Measurements from ENCODE around the gene GZF1.

Gene GZF1

GRCh38 chr20:23361476-23362391, at the start of gene GZF1:
TSS of gene GZF1 (plus strand) at chr20:23362182. CDS start at chr20:23364384, 2,202 bp downstream.
- DNase-seq (ENCODE audit: low read depth) = peak; percentile 96

DNA sequence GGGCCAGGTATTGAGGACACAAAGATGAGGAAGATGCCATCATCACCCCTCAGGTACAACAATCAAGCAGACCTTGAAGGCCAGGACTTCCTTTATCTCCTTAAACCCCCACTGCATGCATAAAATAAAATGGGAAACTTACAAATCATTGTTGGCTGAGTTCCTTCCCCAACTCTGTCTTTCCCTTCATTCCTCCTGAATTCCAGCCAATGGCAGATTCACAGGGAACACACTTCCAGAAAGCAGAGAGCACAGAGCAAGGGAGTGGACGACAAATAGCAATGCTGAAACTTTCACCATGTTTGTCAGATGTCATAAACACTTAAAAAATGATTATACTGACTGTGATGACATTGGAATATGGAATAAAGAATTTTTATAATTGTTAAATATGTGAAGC, 48.7 kb upstream of the GZF1 start:
- DNase-seq (ENCODE audit: low read depth) = no peak

- DNase-seq (ENCODE audit: low read depth) = no peak
Observed at GRCh38 chr20:23314699-23315098, 47.3 kb upstream of the GZF1 start.

DNA sequence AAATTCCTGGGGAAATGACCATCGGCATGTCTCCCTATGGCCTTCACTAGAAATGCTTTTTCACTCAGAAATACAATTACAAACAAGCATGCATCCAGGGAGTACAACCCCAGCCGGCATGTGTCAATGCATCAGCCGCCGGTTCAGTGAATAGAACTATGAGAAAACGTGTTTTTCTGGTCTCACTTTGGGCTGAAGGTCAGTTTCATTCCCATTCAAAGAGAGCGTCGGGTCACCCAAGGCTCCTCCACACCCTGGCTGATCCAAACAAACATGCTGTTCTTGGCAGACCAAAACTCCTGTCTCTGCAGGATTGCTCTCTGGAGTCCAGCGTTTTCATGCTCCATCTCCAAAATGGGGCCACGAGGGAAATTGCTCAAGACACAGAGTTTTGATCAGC, 46.9 kb upstream of the GZF1 start:
- no peak for DNase-seq (ENCODE audit: low read depth)

DNA sequence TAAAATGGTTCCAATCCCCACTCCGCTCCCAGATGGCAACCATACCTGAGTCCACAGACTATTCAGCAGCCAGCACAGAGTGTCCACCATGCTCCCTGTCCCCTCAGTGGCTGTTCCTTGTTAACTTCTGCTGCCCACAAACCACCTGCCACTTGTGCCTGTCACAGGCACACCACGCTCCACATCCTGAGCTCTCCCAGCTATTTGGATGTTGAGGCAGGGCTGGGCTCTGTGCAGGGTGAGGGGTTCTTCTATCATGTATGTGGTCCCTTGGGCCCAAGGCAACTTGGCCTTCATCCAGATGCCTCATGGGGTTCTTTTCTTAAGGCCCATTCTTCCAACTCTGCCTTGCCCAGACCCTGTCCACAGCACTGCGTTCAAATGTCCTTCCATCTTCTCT, 45.4 kb upstream of the GZF1 start:
- no peak for DNase-seq (ENCODE audit: low read depth)

- no peak for DNase-seq (ENCODE audit: low read depth)
Observed at GRCh38 chr20:23317081-23317480, 44.9 kb upstream of the GZF1 start.

- no peak for DNase-seq (ENCODE audit: low read depth)
Observed at GRCh38 chr20:23318347-23318746, 43.6 kb upstream of the GZF1 start.

- DNase-seq (ENCODE audit: low read depth) = peak; percentile 34
Observed at GRCh38 chr20:23320317-23320716, 41.7 kb upstream of the GZF1 start.

GRCh38 chr20:23325107-23325506, 36.9 kb upstream of the GZF1 start:
- DNase-seq (ENCODE audit: low read depth) = no peak

DNA sequence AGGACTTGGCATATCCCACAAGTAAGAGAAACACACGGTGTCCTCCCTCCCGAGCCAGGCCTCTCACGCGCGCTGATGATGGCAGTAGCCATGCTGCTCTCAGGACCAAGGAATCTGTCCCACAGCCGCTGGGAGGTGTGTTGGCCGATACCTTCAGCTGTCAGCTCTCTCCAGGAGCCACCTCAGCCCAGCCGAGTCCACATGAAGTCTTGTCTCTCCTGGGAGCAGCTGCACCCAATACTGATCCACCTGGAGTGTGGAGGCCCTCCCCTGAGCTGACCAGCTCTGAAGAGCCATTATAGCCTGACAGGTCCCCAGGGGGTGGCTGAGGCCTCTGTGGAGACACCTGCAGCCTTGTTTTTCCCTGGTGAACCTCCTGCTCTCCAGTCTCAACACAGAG, 35.2 kb upstream of the GZF1 start:
- DNase-seq (ENCODE audit: low read depth) = no peak

DNA sequence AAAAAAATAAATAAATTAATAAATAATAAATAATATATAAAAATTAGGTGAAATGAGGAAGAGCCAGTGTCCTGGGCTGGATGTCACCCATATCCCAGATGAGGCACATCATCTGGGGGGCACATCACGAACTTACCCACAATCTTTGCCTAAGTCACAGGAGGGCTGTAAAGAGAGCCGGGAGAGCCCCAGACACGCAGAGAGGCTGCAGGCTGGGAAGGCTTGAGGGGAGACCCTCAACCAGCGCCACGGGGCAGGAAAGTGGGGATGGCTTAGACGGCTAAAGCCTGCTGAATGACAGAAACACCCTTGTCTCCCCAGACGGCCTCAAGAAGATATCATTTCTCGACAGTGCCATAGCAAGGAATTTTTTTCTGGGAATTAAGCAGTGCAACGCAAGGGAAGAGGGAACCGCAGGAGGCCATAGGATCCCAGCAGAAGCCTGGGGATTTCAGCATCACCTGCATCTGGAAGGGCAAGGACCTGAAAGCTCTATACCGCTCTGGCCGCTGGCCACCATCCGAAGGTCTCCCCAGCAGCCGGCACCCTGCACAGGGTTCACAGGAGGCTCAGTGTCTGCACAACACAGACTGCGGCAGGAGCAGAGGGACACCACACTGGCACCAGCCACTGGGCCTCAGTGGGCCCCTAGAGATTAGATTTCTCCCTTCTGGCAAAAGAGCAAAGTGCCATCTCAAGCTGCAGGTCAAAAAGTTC, 34.2 kb upstream of the GZF1 start:
- DNase-seq (ENCODE audit: low read depth) = no peak

DNA sequence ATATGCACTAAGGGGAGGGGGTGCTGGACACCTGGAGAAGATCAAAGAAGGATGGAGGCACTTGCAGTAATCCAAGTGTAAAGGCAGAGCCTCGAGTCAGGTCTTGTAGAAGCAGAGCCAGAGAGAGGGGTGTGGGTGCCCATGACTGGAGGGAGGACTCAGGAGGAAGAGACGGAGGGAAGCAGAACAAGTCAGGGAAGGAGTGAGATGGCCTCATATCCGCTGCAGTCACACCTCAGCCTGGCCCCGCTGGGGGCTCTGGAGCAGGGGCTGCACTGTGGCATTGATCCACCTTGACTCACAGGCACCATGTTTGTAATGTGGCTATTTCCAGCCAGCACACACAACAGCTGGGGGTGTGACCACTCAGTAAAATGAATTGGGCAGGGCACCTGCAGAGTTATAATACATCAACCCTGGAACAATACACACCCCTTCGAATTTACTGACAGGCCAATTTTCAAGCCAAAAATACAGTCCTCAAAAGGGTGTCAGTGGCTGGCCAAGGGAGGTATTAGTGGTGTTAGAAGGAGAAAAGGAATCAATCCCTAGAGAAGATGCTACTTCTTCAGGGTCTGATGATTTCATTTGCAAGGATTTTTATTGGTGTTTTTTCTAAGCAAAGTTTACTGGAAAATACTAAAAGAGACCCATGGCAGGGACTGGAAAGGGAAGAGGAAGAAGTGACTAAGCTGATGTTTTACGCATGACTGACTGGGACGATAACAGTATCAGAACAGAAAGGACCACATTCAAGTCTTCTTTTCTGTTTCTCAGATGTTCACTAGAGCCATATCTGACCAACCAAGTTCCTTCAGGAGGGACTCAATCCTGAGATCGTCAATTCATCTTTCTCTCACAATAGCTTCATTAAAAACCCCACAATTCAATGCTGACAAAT, 30.3 kb upstream of the GZF1 start:
- DNase-seq (ENCODE audit: low read depth) = no peak

DNA sequence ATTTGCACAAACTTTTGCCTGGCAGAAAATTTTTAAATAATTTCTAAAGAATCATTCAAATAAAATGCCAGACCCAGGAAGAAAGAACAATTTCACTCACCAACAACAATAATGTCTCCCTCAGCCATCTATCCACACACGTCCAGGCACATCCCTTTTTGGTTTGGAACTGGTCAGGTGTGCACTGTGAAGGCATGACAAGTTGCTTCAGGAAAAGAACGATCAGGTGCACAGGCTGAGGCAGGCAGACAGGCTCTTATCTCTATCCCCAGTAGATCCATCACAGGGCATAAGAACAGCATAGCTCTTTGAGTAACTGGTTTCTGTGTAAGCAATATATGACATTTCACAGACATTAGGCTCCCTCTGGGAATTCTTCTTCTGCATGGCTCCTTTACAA, 29.5 kb upstream of the GZF1 start:
- DNase-seq (ENCODE audit: low read depth) = no peak

- DNase-seq (ENCODE audit: low read depth) = no peak
Observed at GRCh38 chr20:23334111-23334510, 27.9 kb upstream of the GZF1 start.

- DNase-seq (ENCODE audit: low read depth) = no peak
Observed at GRCh38 chr20:23335521-23335920, 26.5 kb upstream of the GZF1 start.

DNA sequence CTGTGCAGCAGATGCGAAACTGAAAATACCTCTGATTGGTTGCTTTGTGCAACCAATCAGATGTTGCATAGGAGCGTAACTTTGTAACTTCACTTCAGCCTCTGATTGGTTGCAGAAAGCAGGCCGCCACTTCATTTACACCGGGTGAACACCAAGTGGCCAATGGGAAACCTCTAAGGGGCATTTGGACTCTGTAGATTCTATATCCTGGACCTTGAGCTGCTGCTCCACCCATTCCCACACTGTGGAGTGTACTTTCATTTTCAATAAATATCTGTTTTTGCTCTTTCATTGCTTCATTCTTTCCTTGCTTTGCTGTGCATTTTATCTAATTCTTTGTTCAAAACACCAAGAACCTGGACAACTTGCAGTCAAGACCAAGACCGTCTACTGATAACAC, 25.5 kb upstream of the GZF1 start:
- DNase-seq (ENCODE audit: low read depth) = no peak

DNA sequence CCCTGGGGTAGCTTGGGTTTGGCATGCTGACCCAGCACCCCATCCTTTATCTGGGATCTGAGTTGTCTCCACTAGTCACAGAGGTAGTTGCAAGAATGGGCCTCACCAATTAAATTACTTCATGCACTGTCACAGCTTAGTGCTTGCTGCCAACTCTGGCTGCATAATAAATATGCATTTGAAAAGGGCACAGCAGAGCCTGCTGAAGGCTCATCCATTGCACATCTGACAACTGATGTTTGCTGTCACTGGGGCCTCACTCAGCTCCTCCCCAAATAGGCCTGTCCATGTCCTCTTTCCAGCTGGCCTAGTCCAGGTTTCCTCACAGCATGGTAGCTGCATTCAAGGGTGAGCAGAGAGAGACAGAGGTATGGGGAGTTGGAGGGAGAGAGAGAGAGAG, 24.7 kb upstream of the GZF1 start:
- DNase-seq (ENCODE audit: low read depth) = no peak

DNA sequence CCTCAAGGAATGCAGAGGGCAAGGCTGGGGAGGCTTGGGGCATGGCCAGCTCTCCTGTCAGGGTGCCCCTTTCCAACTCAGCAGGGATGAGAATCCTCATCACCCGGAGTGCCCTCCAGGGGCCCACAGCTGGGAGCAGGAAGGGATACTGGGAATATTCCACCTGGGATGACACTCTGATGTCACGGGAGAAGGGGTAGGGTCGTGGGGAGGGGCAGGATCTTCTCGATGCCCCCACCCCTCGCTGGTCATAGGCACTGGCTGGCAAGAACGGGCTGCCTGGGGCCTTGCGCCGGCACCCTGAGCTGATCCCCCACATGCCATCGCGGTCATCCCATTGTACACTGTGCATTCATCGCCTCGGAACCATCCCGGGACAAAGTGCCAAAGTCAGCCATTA, 22.0 kb upstream of the GZF1 start:
- no peak for DNase-seq (ENCODE audit: low read depth)

- peak; percentile 61 for DNase-seq (ENCODE audit: low read depth)
Observed at GRCh38 chr20:23340524-23340923, 21.5 kb upstream of the GZF1 start.

- no peak for DNase-seq (ENCODE audit: low read depth)
Observed at GRCh38 chr20:23341073-23341472, 20.9 kb upstream of the GZF1 start.

GRCh38 chr20:23343590-23343989, 18.4 kb upstream of the GZF1 start:
- DNase-seq (ENCODE audit: low read depth) = no peak

GRCh38 chr20:23344336-23344735, 17.6 kb upstream of the GZF1 start:
- DNase-seq (ENCODE audit: low read depth) = no peak
